HL-60 (cell line): ENCODE data around the gene TLCD2.
A peak's percentile ranks its signal among the peaks of the same experiment; 100 is the strongest.

Experiments used
- CTCF ChIP-seq: IDR thresholded peaks from one replicate; pipeline ENCODE4 v1.5.1; 2011; ENCODE audit warnings: low read length, control low read depth, inconsistent platforms; ENCODE audit not compliant: insufficient read depth
- GABPA ChIP-seq: IDR thresholded peaks from 2 replicates; pipeline ENCODE4 v1.6.1; 2012; ENCODE audit warnings: low read depth

- TF ChIP-seq GABPA (0 out of 2 replicates have a peak, but pooled peaks have one; percentile 48), CTCF (no peak)
Observed at GRCh38 chr17:1684378-1685189, 25.6 kb downstream of the TLCD2 start, which contains the start of gene PRPF8.
